Astrocyte of the cerebellum (primary cell): ENCODE data around the gene PALB2.

Experiments
- DNase-seq: peaks from one replicate; pipeline ENCODE4 v3.0.0-alpha.2; 2011; ENCODE audit warnings: low read depth
- H3K4me3 ChIP-seq: 2 replicates; pipeline ENCODE4 v1.5.1; 2011; ENCODE audit warnings: mild to moderate bottlenecking, low read depth, low read length, moderate library complexity
- in situ Hi-C: cut with HindIII; loops from 2 replicates; pipeline ENCODE4 v1.10.0; 2017; ENCODE audit warnings: low sequenced_read_pairs
- TF ChIP-seq, protein P1 (sequence below): IDR thresholded peaks from 2 replicates; pipeline ENCODE4 v1.5.1; 2012; ENCODE audit warnings: low read length, low read depth, moderate library complexity, mild to moderate bottlenecking; ENCODE audit errors: missing control alignments

The PALB2 gene

GRCh38 chr16:23573817-23574216 lies 67.3 kb downstream of the PALB2 start:
- H3K4me3 ChIP-seq: no peak overlapping the region
- in situ Hi-C loops: no loop called here
- DNase-seq: no peak
- TF ChIP-seq, protein P1, sequence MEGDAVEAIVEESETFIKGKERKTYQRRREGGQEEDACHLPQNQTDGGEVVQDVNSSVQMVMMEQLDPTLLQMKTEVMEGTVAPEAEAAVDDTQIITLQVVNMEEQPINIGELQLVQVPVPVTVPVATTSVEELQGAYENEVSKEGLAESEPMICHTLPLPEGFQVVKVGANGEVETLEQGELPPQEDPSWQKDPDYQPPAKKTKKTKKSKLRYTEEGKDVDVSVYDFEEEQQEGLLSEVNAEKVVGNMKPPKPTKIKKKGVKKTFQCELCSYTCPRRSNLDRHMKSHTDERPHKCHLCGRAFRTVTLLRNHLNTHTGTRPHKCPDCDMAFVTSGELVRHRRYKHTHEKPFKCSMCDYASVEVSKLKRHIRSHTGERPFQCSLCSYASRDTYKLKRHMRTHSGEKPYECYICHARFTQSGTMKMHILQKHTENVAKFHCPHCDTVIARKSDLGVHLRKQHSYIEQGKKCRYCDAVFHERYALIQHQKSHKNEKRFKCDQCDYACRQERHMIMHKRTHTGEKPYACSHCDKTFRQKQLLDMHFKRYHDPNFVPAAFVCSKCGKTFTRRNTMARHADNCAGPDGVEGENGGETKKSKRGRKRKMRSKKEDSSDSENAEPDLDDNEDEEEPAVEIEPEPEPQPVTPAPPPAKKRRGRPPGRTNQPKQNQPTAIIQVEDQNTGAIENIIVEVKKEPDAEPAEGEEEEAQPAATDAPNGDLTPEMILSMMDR: no peak

DNA sequence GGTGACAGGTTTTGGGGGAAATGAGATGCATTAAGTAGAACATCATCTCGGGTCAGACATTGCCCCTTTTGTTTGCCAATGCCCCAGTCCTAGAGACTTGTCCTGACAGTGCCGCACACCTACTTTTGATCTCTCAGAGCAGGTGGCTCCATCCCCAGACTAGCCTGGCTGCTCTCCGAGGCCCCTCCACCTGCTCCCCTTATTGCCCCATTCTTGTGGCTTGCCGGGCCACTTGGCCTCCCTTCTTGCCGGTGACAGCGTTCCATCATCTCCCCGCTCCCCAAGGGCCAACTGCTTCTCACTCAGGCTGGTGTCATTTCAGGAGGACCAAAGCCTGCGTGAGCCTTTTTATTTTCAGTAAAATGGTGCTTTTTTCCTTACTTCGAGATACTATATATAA lies 68.7 kb downstream of the PALB2 start:
- H3K4me3 ChIP-seq: no peak overlapping the region
- in situ Hi-C loops: no loop called here
- TF ChIP-seq, protein P1: no peak
- no peak for DNase-seq

DNA sequence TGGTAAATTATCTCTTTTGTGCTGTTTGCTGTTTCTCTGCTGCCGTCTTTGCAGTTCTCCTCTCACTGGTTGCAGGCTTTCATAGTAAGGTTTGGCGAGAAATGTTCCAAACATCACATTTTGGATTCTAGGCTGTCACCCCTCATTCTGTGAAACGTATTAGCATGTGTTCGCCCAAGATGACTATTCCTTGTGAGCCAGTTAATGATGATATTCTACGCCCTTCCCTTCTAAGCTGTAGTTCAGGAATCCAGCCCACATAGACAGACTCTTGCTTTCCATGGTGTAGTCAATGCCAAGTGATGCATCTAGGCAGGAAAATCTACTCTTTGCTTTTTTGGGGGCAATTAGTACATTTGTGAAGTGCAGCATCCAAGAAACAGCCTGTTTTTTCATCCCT lies 69.2 kb downstream of the PALB2 start:
- DNase-seq: no peak
- H3K4me3 ChIP-seq: no peak overlapping the region
- TF ChIP-seq, protein P1: no peak
- in situ Hi-C loops: no loop called here

DNA sequence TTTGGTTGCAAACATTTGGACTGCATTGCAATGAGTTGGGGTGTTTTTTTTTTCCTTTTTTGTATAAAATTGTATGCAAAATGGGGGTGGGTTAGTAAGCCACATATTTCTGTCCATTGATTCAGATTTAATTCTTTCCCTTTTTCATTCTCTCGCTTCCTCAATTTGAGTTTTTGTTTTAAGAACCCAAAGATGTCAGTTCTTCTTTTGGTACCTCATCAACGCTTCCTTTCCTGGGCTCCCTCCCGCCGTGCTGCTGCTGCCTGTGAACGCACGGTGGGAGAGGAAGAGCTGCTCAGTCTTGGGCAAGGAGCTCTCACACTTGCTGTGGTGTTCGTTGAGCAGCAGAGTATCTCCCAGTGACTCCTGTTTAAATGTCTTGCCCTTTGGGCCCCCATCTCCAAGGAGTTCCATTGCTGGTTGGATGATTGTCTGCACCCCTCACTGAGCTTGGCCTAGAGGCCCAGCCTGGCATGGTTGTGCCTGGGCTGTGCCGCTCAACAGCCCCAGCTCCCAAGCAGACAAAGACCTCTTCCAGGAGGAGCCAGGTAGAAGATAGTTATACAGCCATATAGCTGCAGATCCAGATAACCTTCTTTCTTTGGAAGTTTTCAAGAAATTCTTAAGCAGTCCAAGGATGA lies 70.0 kb downstream of the PALB2 start:
- TF ChIP-seq, protein P1: no peak
- H3K4me3 ChIP-seq: no peak overlapping the region
- no peak for DNase-seq
- in situ Hi-C loops: no loop called here

DNA sequence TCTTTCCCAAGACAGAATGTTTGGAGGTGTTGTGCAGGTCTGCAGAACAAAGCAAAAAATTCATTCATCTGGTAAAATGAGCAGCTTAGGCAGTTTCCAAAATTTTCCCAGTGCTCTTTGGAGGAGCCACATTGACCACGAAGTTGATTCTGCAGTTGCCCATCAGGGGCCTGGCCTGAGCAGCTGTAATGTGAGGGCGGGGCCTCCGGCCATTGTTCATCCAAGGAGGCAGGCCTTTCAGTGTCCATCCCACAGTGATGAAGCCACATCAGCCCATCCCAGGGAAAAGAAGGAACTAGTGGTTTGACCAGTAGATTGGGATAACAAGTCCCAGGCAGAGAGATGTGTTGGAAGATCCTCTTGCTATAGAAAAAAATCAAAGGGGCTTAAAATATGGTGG lies 73.5 kb downstream of the PALB2 start:
- no peak for DNase-seq
- in situ Hi-C loops: no loop called here
- TF ChIP-seq, protein P1: no peak
- H3K4me3 ChIP-seq: no peak overlapping the region

GRCh38 chr16:23566724-23567123 lies 74.4 kb downstream of the PALB2 start:
- in situ Hi-C loops: no loop called here
- TF ChIP-seq, protein P1: no peak
- H3K4me3 ChIP-seq: no peak overlapping the region
- no peak for DNase-seq
